Raji (cell line): ENCODE results near the gene GALNT18.

ENCODE experiments used
- POLR2A ChIP-seq: IDR thresholded peaks from 2 replicates; pipeline ENCODE4 v1.6.1; 2011; ENCODE audit warnings: low read depth, low read length, control low read depth; ENCODE audit not compliant: insufficient read depth

Gene GALNT18

DNA sequence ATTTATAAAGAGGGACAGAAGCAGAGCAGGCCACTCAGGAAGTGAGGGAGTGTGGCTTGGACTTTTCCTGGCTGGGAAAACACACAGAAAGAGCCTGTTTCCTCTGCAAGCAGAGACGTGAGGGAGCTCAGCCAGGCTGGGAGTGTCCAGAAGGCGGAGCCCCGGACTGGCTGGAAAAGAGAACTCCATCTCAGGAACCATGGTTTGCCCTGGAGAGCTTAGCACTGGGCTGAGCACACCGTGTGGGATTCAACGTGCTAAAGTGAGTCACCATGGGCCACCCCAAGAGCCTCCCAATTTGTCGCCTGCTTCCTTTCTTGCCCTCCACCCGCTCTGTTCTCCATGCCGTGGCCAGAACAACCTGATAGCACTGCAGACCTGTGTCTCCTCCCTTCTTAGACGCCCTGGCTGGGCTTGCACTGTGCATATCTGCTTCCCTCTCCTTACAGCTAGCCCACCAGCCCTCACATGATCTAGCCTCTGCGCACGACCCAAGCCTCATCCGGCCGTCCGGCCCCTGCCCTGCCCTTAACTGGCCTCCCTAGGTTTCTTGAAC lies 51.8 kb downstream of the GALNT18 start:
- no peak for TF ChIP-seq POLR2A

DNA sequence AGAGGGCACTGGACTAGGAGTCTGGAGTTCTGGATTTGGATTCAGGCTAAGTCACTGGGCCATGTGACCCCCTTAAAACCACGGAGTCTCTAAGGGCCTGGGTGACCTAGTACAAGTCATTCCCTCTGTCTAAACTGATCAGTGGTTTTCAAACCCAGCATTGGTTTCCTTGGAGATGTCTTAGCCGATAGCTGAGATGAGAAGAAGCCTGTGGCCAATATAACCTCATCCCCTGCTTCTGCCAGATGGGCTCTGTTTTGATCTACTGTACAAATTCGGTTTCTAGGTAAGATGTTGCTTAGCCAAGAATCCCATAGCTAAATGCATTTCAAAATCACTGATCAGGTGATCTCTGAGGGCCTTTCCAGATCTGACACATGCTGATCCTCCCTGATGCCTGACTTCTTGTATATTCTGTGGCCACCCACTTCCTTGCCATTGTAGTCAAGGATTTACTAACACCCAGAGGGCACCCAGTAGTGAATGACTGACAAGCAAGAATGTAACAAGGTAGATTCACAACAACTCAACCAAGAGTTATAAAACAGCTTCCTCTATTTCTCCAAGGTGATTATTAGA lies 53.1 kb downstream of the GALNT18 start:
- TF ChIP-seq POLR2A = no peak

DNA sequence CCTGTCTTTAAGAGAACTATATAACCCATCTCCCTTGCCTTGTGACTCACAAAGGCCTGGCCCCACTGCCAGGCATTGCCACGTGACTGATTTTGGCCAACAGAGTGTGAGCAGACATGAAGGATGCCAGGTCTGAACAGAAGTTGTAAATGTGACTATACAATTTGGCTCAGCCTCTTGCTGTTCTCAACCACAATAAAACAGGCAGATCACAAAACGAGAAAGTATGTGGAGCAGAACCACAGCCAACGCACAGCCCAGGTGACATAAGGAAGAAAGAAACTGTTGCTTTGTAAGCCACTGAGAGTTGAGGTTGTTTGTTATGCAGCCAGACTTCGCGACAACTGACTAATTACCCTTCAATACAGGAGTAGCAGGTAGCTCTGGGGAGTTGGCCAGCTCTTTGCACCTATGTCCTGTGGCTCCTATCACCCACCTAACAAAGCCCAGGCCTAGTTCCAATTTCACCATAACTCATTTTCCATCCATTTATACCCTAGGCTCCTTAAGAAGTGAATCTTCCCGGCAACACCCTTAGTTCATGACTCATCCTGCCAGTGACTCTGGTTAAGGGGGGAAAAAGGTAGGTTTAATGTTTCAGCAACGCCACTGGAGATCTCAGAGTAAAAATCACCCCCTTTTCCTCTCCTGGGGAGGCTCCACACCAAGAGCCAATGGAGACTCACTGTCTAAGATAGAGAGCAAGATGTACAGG lies 53.7 kb downstream of the GALNT18 start:
- no peak for TF ChIP-seq POLR2A

DNA sequence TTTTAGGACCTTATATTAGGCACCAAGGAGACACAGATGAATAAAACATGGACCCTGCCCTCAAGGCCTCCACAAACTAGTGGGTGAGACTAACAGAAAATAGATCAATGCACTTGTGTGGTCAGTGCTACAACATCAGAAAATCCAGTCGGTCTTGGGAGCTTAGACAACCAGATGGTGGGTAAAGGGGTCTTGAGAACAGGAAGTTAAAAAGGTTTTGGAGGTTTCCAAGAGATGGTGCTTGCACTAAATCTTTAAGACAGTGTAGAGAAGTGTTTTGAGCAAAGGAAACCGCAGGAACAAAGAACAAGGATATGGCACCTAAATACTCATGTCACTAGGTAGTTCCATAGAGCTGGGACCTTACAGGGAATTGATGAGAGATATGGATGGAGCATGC lies 56.2 kb downstream of the GALNT18 start:
- no peak for TF ChIP-seq POLR2A

DNA sequence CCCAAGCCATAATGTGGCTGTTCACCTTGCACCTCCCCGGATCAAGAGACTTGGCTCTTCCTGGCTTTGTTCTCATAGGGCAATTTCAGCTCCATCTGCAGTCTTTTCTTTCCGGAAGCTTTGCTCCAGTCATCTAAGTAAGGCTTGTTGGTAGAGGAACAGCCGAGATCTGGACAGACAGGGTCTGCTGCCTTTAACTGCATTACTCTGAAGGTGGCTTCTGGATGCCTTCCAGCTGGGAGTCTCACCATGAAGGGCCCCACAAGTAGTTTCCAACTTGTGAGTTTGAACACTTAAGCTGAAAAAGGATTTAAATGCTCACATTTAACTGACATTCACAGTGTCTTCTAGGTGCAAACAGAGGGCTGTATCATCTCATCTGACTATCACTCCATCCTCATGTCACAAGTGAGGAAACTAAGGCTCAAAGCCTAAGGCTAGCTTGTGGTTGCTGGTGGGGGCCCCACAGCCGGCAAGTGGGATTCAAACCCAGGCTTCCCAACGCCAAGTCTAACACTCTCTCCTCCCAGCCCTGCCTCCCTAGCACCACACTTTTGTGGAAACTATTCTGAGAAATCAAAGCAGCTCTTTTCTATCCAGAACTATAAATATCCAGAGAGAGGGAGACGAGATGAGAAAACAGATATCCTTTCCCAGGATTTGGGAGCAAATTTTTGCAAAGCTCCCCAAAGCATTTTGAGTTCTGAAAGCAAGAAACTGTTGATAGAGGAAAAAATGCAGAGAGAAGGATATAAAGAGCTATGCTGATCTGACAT lies 58.4 kb downstream of the GALNT18 start:
- no peak for TF ChIP-seq POLR2A

DNA sequence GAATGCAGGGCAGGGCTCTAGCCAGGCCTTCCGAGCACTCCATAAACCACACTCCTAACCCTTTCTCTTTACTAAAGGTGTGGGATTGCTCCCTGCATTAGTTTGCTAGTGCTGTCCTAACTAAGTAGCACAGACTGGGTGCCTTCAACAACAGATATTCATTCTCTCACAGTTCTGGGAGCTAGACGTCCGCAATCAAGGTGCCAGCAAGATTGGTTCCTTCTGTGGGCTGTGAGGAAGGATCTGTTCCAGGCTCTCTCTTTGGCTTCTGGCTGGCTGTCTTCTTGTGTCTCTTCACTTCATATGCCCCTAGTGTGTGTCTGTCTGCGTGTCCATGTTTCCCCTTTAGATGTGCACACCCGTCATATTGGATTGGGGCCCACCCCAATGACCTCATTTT lies 59.8 kb downstream of the GALNT18 start:
- TF ChIP-seq POLR2A = no peak

DNA sequence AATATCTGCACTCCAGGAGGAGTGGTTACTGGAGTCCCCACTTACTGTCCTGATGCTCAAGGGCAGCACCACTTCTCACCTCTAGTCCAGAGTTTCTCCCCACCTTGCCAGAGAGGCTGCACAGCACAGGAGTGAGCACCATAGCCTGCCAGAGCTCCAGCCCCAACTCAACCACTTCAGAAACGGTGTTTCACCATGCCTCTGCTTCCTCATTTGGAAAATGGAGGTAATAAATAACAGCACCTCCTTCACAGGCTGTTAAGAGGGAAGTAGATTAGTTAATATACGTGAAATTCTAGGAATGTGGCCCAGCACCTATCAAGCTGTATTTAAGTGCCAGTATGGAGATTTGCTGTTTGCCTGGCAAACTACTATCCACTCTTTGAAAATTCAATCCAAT lies 63.0 kb downstream of the GALNT18 start:
- TF ChIP-seq POLR2A = no peak

DNA sequence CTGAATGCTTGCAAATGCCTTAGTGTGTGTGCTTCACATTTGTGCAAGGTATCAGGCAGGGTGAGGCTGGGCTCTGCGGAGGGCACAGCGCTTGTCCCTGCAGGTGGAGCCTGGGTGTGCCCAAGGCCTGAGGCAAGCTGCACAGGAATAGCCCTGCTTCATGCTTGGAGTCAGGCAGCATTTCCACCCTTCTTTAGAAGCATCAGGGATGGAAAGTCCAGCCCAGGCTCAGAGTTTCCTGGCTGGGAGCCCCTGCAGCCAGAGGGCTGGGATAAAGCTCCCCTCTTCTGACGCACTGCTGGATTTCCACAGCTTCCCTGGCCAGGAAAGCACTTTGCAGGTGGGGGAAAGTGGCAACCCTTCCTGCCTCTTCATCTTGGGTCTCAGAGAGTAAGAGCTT lies 63.4 kb downstream of the GALNT18 start:
- TF ChIP-seq POLR2A = no peak

DNA sequence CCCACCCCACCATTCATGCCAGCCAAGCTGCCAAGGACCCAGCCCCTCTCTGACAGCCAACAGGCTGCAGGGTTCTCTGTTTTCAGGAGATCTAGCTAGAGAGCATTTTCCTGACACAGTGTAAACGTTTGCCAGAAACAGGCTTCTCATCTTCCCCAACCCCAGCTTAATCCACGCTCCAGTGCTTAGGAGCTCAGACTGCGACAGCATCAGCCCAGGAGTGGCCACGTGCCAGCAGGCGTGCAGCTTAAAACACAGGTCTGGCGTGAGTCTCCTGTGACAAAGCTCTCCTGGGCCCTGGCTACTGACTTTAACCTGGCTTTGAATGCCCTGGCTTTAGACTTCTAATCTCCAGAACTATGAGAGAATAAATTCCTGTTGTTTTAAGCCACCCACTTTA lies 66.6 kb downstream of the GALNT18 start:
- TF ChIP-seq POLR2A = no peak

DNA sequence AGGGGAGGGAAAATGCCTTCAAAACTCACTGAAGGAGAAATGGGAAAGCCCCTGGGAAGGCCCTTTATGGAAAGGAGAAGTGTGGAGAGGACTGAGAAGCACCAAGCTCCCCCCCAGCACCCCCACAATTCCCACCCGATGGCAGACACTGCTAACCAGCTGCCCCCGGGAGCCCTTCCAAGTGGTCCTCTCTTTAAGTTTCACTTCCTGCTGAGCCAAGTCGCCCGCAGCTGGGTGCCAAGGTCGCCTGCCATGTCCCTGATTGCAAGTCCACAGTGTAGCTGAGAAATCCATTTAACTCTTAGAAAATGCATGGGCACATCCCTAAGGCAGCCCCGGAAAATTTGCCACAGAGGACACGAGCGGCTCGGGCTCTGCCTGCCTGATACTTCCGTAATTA lies 68.2 kb downstream of the GALNT18 start:
- TF ChIP-seq POLR2A = no peak

DNA sequence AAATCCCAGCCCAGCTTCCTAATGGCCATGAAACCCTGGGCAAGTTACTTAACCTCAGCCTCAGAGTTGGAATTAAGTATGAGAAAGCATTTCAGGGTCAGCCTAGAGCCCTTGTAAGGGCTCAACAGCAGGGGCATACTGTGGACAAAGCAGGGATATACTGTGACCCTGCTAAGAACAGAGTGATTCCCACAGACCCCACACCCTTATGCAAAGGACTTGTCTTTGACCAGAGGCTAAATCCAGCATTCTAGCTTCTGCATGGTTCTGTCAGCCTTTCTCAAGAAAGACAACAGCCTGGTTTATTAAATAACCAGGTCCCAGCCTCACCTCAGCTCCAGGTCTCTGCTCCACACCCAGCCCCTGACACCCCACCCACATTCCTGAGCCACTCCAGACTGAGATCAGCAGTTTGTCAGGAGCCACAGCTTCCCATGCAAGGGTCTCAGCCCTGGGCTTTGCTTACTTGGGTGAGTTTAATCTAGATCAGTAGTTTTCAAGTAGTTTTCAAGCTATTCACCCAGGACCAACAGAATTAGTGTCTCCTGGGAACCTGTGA lies 69.2 kb downstream of the GALNT18 start:
- TF ChIP-seq POLR2A = no peak

DNA sequence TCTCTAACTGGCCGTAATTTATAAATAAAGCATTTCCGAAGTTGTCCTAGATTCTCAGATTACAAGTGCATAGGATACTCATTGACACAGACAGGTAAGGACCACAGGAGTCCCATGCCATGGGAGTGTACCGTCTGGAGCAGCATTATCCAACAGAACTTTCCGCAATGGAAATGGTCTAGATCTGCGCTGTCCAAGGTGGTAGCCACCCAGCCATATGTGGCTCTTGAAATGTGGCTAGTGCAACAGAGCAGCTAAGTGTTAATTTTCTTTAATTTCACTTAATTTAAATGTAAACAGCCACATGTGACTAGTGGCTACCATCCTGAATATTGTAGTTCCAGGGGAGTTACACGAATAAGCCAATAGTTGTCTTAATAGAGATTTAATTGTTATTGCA lies 71.3 kb downstream of the GALNT18 start:
- no peak for TF ChIP-seq POLR2A

DNA sequence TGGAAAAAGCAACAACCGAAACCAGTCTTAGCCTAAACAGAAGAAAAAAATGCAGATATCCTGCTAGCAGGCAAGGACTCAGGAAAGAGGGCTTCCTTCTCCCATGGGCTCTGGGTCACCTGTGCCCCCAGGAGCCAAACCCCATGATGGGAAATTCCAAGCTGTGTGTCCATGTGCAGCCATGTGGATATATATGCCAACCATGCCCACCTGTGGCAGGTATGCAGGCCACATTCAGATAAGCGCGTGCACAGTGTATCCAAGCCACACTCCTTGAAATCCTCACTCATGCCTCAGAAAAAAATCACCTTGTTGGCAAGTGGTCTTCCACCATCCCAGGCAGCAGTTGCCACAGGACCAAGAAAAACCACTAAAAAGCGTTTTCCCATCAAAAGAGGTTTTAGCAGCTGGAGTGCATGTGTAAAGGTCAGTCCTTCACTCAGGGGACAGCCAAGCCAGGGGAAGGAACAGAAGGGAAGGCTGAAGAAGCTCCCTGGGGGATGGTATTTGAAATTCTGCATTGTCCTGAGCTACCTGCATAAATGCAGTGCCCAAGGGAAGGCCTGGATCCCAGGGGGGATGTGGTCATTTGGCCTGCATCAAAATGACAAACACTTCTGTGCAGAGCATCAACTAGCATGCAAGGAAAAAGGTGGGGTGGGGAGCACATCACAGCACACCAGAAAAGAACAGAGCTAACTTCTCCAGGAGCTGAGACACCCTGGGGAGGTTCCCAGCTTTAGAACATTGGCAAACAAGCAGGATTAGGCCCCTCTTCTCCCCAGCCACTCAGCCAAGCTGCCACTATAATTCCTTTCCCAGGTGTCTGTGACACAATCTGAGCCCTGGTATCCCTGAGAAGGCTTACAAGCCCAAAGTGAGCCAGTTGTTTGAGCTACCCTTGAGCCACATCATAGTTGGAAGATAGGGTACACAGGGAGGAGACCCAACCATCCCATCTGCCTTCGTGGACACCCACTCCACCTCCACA lies 76.2 kb downstream of the GALNT18 start:
- TF ChIP-seq POLR2A = no peak

DNA sequence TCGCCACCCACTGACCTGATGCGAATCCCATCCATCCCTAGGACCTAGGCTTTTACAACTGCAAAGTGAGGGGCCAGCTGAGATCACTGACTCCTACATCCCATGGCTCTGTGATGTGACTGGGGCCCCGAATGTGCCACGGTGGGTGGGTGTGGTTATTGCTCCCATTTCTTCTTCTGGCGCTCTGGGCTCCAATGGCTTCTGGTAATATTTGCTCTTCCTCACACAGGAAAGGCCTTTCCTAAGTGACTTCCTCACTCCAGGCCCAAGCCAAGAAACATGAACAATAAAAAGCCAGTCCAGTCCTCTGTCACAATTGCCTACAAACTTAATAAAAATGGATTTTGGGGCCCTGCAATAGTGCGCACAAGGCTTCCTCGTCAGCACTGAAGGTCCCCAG lies 78.1 kb downstream of the GALNT18 start:
- no peak for TF ChIP-seq POLR2A
